Breast epithelium (tissue), 3 donors: ENCODE data around the gene KAT6B.

Source experiments
- POLR2A ChIP-seq: fragments of 450-650 bp; IDR thresholded peaks from one replicate; pipeline ENCODE4 v1.6.1; 2016; ENCODE audit warnings: antibody characterized with exemption, mild to moderate bottlenecking, moderate library complexity
- TF ChIP-seq, protein P1 (sequence below), 3 donors: fragments of 450-650 bp; IDR thresholded peaks; one replicate each; pipeline ENCODE4 v1.5.1; 2016 to 2017; ENCODE audit warnings: antibody characterized with exemption in 3 of 3, mild to moderate bottlenecking in 3 of 3, moderate library complexity in 3 of 3

DNA sequence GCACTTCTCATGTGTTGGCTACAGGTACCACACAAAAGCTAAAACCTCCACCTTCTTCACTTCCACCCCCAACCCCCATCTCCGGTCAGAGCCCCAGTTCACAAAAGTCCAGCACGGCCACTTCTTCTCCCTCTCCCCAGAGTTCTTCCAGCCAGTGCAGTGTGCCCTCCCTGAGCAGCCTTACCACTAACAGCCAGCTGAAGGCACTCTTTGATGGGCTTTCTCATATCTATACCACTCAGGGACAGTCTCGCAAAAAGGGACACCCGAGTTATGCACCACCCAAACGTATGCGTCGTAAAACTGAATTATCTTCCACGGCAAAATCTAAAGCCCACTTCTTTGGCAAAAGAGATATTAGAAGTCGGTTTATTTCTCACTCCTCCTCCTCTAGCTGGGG, 149.4 kb downstream of the KAT6B start:
- TF ChIP-seq POLR2A: no peak
- TF ChIP-seq, protein P1, sequence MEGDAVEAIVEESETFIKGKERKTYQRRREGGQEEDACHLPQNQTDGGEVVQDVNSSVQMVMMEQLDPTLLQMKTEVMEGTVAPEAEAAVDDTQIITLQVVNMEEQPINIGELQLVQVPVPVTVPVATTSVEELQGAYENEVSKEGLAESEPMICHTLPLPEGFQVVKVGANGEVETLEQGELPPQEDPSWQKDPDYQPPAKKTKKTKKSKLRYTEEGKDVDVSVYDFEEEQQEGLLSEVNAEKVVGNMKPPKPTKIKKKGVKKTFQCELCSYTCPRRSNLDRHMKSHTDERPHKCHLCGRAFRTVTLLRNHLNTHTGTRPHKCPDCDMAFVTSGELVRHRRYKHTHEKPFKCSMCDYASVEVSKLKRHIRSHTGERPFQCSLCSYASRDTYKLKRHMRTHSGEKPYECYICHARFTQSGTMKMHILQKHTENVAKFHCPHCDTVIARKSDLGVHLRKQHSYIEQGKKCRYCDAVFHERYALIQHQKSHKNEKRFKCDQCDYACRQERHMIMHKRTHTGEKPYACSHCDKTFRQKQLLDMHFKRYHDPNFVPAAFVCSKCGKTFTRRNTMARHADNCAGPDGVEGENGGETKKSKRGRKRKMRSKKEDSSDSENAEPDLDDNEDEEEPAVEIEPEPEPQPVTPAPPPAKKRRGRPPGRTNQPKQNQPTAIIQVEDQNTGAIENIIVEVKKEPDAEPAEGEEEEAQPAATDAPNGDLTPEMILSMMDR (IDR thresholded peaks at IDR 0.05): no peak
